IMR-90 (cell line): ENCODE results near the gene IFFO2. TPM values are rescaled to one million over a fixed set of nuclear protein-coding genes. Genes with fewer than 3 reads are reported as not detected.

ENCODE experiments used
- ATAC-seq: fragments of 200-7000 bp; cut with Tn5 transposase; 2 replicates; pipeline ENCODE4 v1.9.1; 2020; ENCODE audit warnings: low read depth, mild to moderate bottlenecking, moderate library complexity
- BruUV-seq: library from RNA; stranded (reverse); fragments of 400-500 nt; replicated peaks from 2 replicates; lab custom pipeline; 2021; lab: Mats Ljungman, UMichigan
- CTCF ChIA-PET: fragments of 300-600 bp; formaldehyde crosslinking; extraction: SDS; loops from one replicate; lab custom pipeline; 2021; ENCODE audit warnings: antibody characterized with exemption; lab: Yijun Ruan, JAX
- POLR2A ChIA-PET: fragments of 300-600 bp; sonication (Branson Sonifier 250); formaldehyde crosslinking; loops from one replicate; lab custom pipeline; 2022; ENCODE audit warnings: antibody characterized with exemption; ENCODE audit not compliant: unreplicated experiment; lab: Charles Lee
- DNase-seq: peaks from one replicate; pipeline ENCODE4 v3.0.0; 2013
- H2AFZ ChIP-seq: replicated peaks from 2 replicates; pipeline ENCODE3; 2013; ENCODE audit warnings: low read length, mild to moderate bottlenecking; ENCODE audit not compliant: poor library complexity
- H2AK5ac ChIP-seq: 2 replicates; pipeline ENCODE4 v1.6.1; 2013; ENCODE audit warnings: low read depth, low read length, inconsistent platforms
- H2AK9ac ChIP-seq: replicated peaks from 2 replicates; pipeline ENCODE3; 2013; ENCODE audit warnings: mild to moderate bottlenecking, low read depth, low read length, moderate library complexity; ENCODE audit not compliant: poor library complexity
- H2BK120ac ChIP-seq: 2 replicates; pipeline ENCODE4 v1.6.1; 2013; ENCODE audit warnings: low read depth, low read length, inconsistent platforms
- H2BK15ac ChIP-seq: 3 replicates; pipeline ENCODE4 v1.6.1; 2013; ENCODE audit warnings: low read depth, low read length, inconsistent platforms
- H2BK20ac ChIP-seq: 2 replicates; pipeline ENCODE4 v1.6.1; 2013; ENCODE audit warnings: low read depth, mild to moderate bottlenecking, inconsistent platforms, low read length, moderate library complexity
- H2BK5ac ChIP-seq: 2 replicates; pipeline ENCODE4 v1.6.1; 2013; ENCODE audit warnings: mild to moderate bottlenecking, low read depth, low read length, inconsistent platforms; ENCODE audit not compliant: poor library complexity, severe bottlenecking
- H3K14ac ChIP-seq: replicated peaks from 2 replicates; pipeline ENCODE4 v1.6.1; 2013; ENCODE audit warnings: low read depth, low read length, inconsistent platforms
- H3K18ac ChIP-seq: 2 replicates; pipeline ENCODE4 v1.6.1; 2013; ENCODE audit warnings: low read depth, low read length, control low read depth
- H3K23ac ChIP-seq: 2 replicates; pipeline ENCODE4 v1.6.1; 2013; ENCODE audit warnings: low read depth, low read length, inconsistent platforms
- H3K27ac ChIP-seq: 2 replicates; pipeline ENCODE4 v1.5.1; 2013; ENCODE audit warnings: mild to moderate bottlenecking, control low read depth, low read length; ENCODE audit not compliant: insufficient read depth
- H3K27me3 ChIP-seq: 2 replicates; pipeline ENCODE4 v1.6.1; 2013; ENCODE audit warnings: low read length; ENCODE audit not compliant: control insufficient read depth, insufficient read depth
- H3K36me3 ChIP-seq: 2 replicates; pipeline ENCODE4 v1.6.1; 2013; ENCODE audit warnings: low read length, mixed read lengths; ENCODE audit not compliant: control insufficient read depth, insufficient read depth
- H3K4ac ChIP-seq: 2 replicates; pipeline ENCODE4 v1.6.1; 2013; ENCODE audit warnings: low read depth, low read length, inconsistent platforms
- H3K4me1 ChIP-seq: 2 replicates; pipeline ENCODE4 v1.6.1; 2013; ENCODE audit warnings: low read length, mixed read lengths; ENCODE audit not compliant: control insufficient read depth, insufficient read depth
- H3K4me2 ChIP-seq: 2 replicates; pipeline ENCODE4 v1.6.1; 2013; ENCODE audit warnings: low read depth, mild to moderate bottlenecking, control low read depth, low read length, moderate library complexity
- H3K4me3 ChIP-seq: 2 replicates; pipeline ENCODE4 v1.5.1; 2013; ENCODE audit warnings: low read depth, mild to moderate bottlenecking, control low read depth, low read length, moderate library complexity; ENCODE audit not compliant: insufficient read depth
- H3K56ac ChIP-seq: 2 replicates; pipeline ENCODE4 v1.6.1; 2013; ENCODE audit warnings: low read length, inconsistent platforms; ENCODE audit not compliant: insufficient read depth; ENCODE audit errors: extremely low read depth
- H3K79me1 ChIP-seq, 2 experiments: 2 replicates each; pipeline ENCODE4 v1.6.1; 2013; ENCODE audit warnings: low read length in 2 of 2, inconsistent platforms in 1 of 2, low read depth in 1 of 2
- H3K9ac ChIP-seq: 2 replicates; pipeline ENCODE4 v1.6.1; 2013; ENCODE audit warnings: low read depth, low read length, control low read depth
- H3K9me1 ChIP-seq: 2 replicates; pipeline ENCODE4 v1.6.1; 2013; ENCODE audit warnings: low read length, inconsistent platforms; ENCODE audit not compliant: insufficient read depth
- H3K9me3 ChIP-seq: 2 replicates; pipeline ENCODE4 v1.6.1; 2013; ENCODE audit warnings: low read length; ENCODE audit not compliant: control insufficient read depth, insufficient read depth
- H4K20me1 ChIP-seq: 2 replicates; pipeline ENCODE4 v1.6.1; 2013; ENCODE audit warnings: low read length, inconsistent platforms; ENCODE audit not compliant: insufficient read depth
- H4K5ac ChIP-seq: 2 replicates; pipeline ENCODE4 v1.6.1; 2013; ENCODE audit warnings: mild to moderate bottlenecking, low read depth, low read length, control low read depth
- H4K8ac ChIP-seq, 2 experiments: 2 replicates each; pipeline ENCODE4 v1.6.1; 2013; ENCODE audit warnings: low read depth in 2 of 2, low read length in 2 of 2, control low read depth in 1 of 2, inconsistent platforms in 1 of 2
- H4K91ac ChIP-seq: 2 replicates; pipeline ENCODE4 v1.6.1; 2013; ENCODE audit warnings: low read depth, low read length, inconsistent platforms; ENCODE audit not compliant: insufficient read depth
- CTCF ChIP-seq: conservative IDR thresholded peaks from 2 replicates; pipeline ENCODE4 v1.5.1; 2012; ENCODE audit warnings: mild to moderate bottlenecking, low read depth, low read length, improper control_type of control experiment
- WGBS, 2 experiments: methylation state at CpG; one replicate each; pipeline versions ENCODE4 v1.1.5 to v1.1.7; 2013; ENCODE audit warnings: missing lambda C conversion rate in 2 of 2; ENCODE audit not compliant: insufficient read length in 1 of 2; ENCODE audit errors: extremely low coverage in 2 of 2; 5-methylcytosine and 5-hydroxymethylcytosine counted together
- dilution Hi-C: fragments of 300-500 bp; cut with HindIII; formaldehyde crosslinking; loops from one replicate; pipeline ENCODE4 v1.14.3; 2018; ENCODE audit warnings: low sequenced_read_pairs; ENCODE audit not compliant: unreplicated experiment
- in situ Hi-C: fragments of 300-500 bp; cut with MboI; formaldehyde crosslinking; loops from 3 replicates; pipeline ENCODE4 v1.14.3; 2019; ENCODE audit warnings: low sequenced_read_pairs, inconsistent platforms, mixed read lengths
- intact Hi-C: fragments of 100-400 bp; cut with micrococcal nuclease; formaldehyde crosslinking; loops from 2 replicates; pipeline ENCODE4 v1.10.0; 2022
- polyA plus RNA-seq, 3 experiments: library from polyadenylated mRNA; depleted of rRNA; stranded (reverse); fragments of >200 nt; gene quantifications; 2 replicates each; pipeline ENCODE4 v1.2.3, GENCODE V29; 2012; ENCODE audit warnings: low replicate concordance in 1 of 3
- total RNA-seq: library from RNA; depleted of rRNA; stranded (reverse); fragments of >200 nt; gene quantifications from 2 replicates; pipeline ENCODE4 v1.2.3, GENCODE V29; 2012

Gene IFFO2
- total and polyA plus RNA-seq, 2 of the 4 experiments (the other 2 are of a cell fraction): 14.5 to 18.2 TPM

GRCh38 chr1:18868354-18868753 lies 88.1 kb downstream of the IFFO2 start:
- no TSS peak for BruUV-seq
- Histone ChIP-seq H3K9me1 (no peaks in the 10 kb centered on the region), H2BK20ac (no peak overlapping the region), H2BK5ac (no peak overlapping the region), H3K27ac (no peak overlapping the region), H3K18ac (no peak overlapping the region), H4K8ac (no peak overlapping the region), H3K14ac (no peak overlapping the region), H2AFZ (no peak overlapping the region), H4K5ac (no peak overlapping the region), H3K4me2 (no peak overlapping the region), H2AK5ac (no peak overlapping the region), H3K23ac (no peak overlapping the region), H4K91ac (no peak overlapping the region), H3K56ac (no peak overlapping the region), H4K20me1 (no peaks in the 10 kb centered on the region), H2BK15ac (no peak overlapping the region), H2BK120ac (no peak overlapping the region), H3K9ac (no peak overlapping the region), H3K4me3 (no peak overlapping the region), H3K36me3 (peaks cover 2% of the 10 kb centered on the region; the same call in 1 of the 2 replicates), H3K4ac (no peak overlapping the region), H3K27me3 (peaks cover 27% of the 10 kb centered on the region), H3K79me1 (no peaks in the 10 kb centered on the region), H3K4me1 (no peaks in the 10 kb centered on the region), H3K9me3 (no peaks in the 10 kb centered on the region), H2AK9ac (no peak overlapping the region)
- dilution Hi-C loops (no loop called here), in situ Hi-C loops (no loop called here), intact Hi-C loops (no loop called here)
- ChIA-PET POLR2A (no interaction called here), CTCF (no interaction called here)
- no peak for TF ChIP-seq CTCF
- WGBS, 2 experiments: no CpG with 5 or more reads among the region's 5 CpGs
- DNase-seq: no peak
- no peak for ATAC-seq
